ENCODE data around the gene MED13. TPM values are rescaled to one million over a fixed set of nuclear protein-coding genes. Genes with fewer than 3 reads are reported as not detected.

The MED13 gene
- total RNA-seq, 1 experiment from 2014 or later = 49.4 TPM

DNA sequence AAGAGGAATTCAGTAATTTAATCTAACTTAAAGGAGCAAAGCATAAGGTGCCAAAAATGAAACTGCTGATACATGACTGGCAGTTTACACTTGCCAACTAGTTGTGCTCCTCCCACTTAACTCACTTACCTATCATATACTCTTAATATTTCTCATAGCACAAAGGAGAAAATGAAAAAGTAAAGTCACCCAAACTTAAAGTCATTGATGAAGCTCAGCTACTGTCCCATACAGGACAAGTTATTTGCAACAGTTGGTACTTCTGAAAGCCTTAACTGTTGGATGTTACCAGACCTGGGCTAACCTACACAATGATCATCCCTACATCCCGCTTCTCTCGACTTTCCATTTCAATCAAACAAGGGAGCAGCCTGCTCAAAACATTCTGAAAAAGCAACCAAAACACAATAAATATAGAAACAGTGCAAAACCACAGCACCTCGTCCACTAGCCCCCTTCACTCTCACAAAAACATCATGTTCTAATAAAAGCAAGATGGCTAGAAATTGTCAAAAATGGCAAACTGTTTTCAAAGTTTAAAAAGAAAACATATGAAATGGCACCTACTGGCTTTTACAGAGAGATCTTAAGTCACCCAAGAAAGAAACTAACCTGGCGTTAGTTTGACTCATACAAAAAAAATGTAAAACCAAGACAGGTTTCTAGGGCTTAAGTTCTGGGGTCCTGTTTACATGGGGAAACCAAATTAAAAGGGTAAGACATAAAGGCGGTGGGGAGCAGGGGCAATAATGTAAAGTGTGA, 868 bp downstream of the MED13 start:
- H3K9me3 ChIP-seq (ENCODE audit: insufficient read depth, low read depth) = no peaks in the 10 kb centered on the region
- H3K27ac ChIP-seq = peak overlapping the region; percentile 72
- CTCF ChIA-PET = no interaction called here
- no peak overlapping the region for H2AFZ ChIP-seq
- H3K79me2 ChIP-seq (ENCODE audit: low read depth) = peaks cover 61% of the 10 kb centered on the region
- H3K4me1 ChIP-seq (replicated peaks; ENCODE audit: insufficient read depth) = peaks cover 28% of the 10 kb centered on the region
- BruUV-seq (replicated peaks) = TSS peak; percentile 30
- H4K20me1 ChIP-seq (ENCODE audit: insufficient read depth) = peaks cover 38% of the 10 kb centered on the region
- peak overlapping the region; percentile 63 for H3K4me3 ChIP-seq
- intact Hi-C loops (cut with micrococcal nuclease; ENCODE audit: unreplicated experiment) = loop anchor here (10.0 kb wide), 1 partner anchor 199 kb away; the partner anchor contains the start of gene BRIP1
- no peaks in the 10 kb centered on the region for H3K9me2 ChIP-seq (ENCODE audit: insufficient read depth)
- TF ChIP-seq, protein P1, sequence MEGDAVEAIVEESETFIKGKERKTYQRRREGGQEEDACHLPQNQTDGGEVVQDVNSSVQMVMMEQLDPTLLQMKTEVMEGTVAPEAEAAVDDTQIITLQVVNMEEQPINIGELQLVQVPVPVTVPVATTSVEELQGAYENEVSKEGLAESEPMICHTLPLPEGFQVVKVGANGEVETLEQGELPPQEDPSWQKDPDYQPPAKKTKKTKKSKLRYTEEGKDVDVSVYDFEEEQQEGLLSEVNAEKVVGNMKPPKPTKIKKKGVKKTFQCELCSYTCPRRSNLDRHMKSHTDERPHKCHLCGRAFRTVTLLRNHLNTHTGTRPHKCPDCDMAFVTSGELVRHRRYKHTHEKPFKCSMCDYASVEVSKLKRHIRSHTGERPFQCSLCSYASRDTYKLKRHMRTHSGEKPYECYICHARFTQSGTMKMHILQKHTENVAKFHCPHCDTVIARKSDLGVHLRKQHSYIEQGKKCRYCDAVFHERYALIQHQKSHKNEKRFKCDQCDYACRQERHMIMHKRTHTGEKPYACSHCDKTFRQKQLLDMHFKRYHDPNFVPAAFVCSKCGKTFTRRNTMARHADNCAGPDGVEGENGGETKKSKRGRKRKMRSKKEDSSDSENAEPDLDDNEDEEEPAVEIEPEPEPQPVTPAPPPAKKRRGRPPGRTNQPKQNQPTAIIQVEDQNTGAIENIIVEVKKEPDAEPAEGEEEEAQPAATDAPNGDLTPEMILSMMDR (conservative IDR thresholded peaks at IDR 0.05) = no peak
- no peak for TF ChIP-seq EZH2 (IDR thresholded peaks at IDR 0.05; ENCODE audit: low read depth)
- DNase-seq = peak in 1 of 2 experiments; percentile 64
- H3K4me2 ChIP-seq = peak overlapping the region; percentile 92
- peaks cover 24% of the 10 kb centered on the region for H3K36me3 ChIP-seq (ENCODE audit: low read depth)
- no peaks in the 10 kb centered on the region for H3K27me3 ChIP-seq (ENCODE audit: insufficient read depth, low read depth)
- peaks cover 5% of the 10 kb centered on the region; the same call in 1 of the 2 replicates for H3F3A ChIP-seq (ENCODE audit: insufficient read depth, low read depth)
- POLR2A ChIA-PET (ENCODE audit: unreplicated experiment) = interaction anchor here (0.6 kb wide), 1 partner anchor 89 kb away, joined by 6 read pairs; no protein-coding TSS in a partner anchor

DNA sequence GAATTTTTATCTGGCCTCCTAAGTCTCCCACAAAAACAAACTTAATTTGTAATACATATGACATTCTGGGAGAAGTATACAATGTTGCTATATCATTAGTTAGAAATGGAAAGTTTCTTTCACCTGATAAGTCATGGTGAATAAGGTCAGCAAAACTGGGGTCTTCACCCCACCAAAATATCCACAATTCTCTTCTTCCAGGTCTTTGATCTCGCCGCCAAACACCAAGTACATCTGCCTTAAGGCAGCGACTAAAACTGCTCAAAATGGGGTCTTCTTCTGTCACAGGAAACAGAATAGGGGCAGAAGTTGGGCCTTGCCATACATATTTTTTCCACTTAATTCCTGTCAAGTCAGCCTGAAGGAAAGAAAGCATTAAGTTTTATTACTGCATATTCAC, 2.1 kb downstream of the MED13 start:
- BruUV-seq (replicated peaks) = no TSS peak
- no peak for DNase-seq
- no peak for TF ChIP-seq EZH2 (IDR thresholded peaks at IDR 0.05; ENCODE audit: low read depth)
- TF ChIP-seq, protein P1 (conservative IDR thresholded peaks at IDR 0.05) = no peak
- Histone ChIP-seq H3K36me3 (ENCODE audit: low read depth) (peaks cover 26% of the 10 kb centered on the region), H3K27me3 (ENCODE audit: insufficient read depth, low read depth) (no peaks in the 10 kb centered on the region), H3K4me1 (replicated peaks; ENCODE audit: insufficient read depth) (peaks cover 28% of the 10 kb centered on the region), H3K4me2 (peak overlapping the region; percentile 92), H3K79me2 (ENCODE audit: low read depth) (peaks cover 74% of the 10 kb centered on the region), H3K27ac (no peak overlapping the region), H3K9me2 (ENCODE audit: insufficient read depth) (no peaks in the 10 kb centered on the region), H3K4me3 (peak overlapping the region; percentile 63), H2AFZ (no peak overlapping the region), H4K20me1 (ENCODE audit: insufficient read depth) (peaks cover 49% of the 10 kb centered on the region), H3F3A (ENCODE audit: insufficient read depth, low read depth) (peaks cover 5% of the 10 kb centered on the region; the same call in 1 of the 2 replicates), H3K9me3 (ENCODE audit: insufficient read depth, low read depth) (no peaks in the 10 kb centered on the region)
- ChIA-PET POLR2A (ENCODE audit: unreplicated experiment) (interaction anchor here (0.7 kb wide), 1 partner anchor 65 kb away, joined by 3 read pairs; no protein-coding TSS in a partner anchor), CTCF (interaction anchor here (0.7 kb wide), 1 partner anchor 31 kb away, joined by 3 read pairs; no protein-coding TSS in a partner anchor)
- intact Hi-C loops (cut with micrococcal nuclease; ENCODE audit: unreplicated experiment) = loop anchor here (10.0 kb wide), 1 partner anchor 198 kb away; the partner anchor contains the start of gene BRIP1

DNA sequence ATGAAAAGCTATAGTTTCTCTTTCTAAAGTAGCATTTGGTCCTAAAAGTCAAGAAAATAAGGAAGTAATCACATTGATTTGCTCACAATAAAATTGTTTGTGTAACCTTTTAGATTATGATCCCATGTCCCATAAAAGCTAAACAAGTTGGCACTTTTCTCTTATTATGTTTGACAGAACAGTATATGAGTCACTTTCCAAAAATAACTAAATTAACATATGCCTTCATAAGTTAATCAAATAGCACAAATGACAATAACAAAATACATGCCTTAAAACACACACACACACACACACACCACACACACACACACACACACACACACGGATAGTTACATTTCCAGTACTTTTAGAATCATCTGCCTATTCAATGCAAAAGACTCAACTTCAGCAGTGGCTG, 2.8 kb downstream of the MED13 start:
- intact Hi-C loops (cut with micrococcal nuclease; ENCODE audit: unreplicated experiment) = loop anchor here (10.0 kb wide), 1 partner anchor 198 kb away; the partner anchor contains the start of gene BRIP1
- Histone ChIP-seq H3K36me3 (ENCODE audit: low read depth) (peaks cover 26% of the 10 kb centered on the region), H2AFZ (no peak overlapping the region), H3K9me3 (ENCODE audit: insufficient read depth, low read depth) (no peaks in the 10 kb centered on the region), H3K9me2 (ENCODE audit: insufficient read depth) (no peaks in the 10 kb centered on the region), H3K27ac (no peak overlapping the region), H3K79me2 (ENCODE audit: low read depth) (peaks cover 81% of the 10 kb centered on the region), H3F3A (ENCODE audit: insufficient read depth, low read depth) (peaks cover 5% of the 10 kb centered on the region; the same call in 1 of the 2 replicates), H4K20me1 (ENCODE audit: insufficient read depth) (peaks cover 55% of the 10 kb centered on the region), H3K4me1 (replicated peaks; ENCODE audit: insufficient read depth) (peaks cover 28% of the 10 kb centered on the region), H3K4me3 (peak overlapping the region; percentile 63; the same call in 1 of the 2 replicates), H3K27me3 (ENCODE audit: insufficient read depth, low read depth) (no peaks in the 10 kb centered on the region), H3K4me2 (peak overlapping the region; percentile 92)
- ChIA-PET CTCF (interaction anchor here (0.7 kb wide), 1 partner anchor 32 kb away, joined by 3 read pairs; no protein-coding TSS in a partner anchor), POLR2A (ENCODE audit: unreplicated experiment) (interaction anchor here (0.7 kb wide), 1 partner anchor 64 kb away, joined by 3 read pairs; no protein-coding TSS in a partner anchor)
- BruUV-seq (replicated peaks) = no TSS peak
- no peak for DNase-seq
- TF ChIP-seq EZH2 (IDR thresholded peaks at IDR 0.05; ENCODE audit: low read depth) = no peak

All from PC-9 (cell line).